HG03025 (cell line): Measurements from ENCODE around the gene BRSK2.
"Not testable (repeated sequence)": the region's sequence is repeated elsewhere in the genome, so short reads cannot be mapped to it uniquely, and the experiment has no call there.

ENCODE experiments used
- ATAC-seq: cut with Tn5 transposase; IDR thresholded peaks from one replicate; pipeline ENCODE4 v1.9.1; 2021; ENCODE audit warnings: mild to moderate bottlenecking, moderate library complexity; ENCODE audit not compliant: unreplicated experiment, low FRiP score

The BRSK2 gene

GRCh38 chr11:1433568-1433967 is 43.8 kb downstream of the BRSK2 start:
- no peak for ATAC-seq

GRCh38 chr11:1433977-1434640 is 44.4 kb downstream of the BRSK2 start:
- no peak for ATAC-seq

GRCh38 chr11:1435479-1435819 is 45.7 kb downstream of the BRSK2 start:
- ATAC-seq: not testable (repeated sequence)

- ATAC-seq: no peak
Measured at GRCh38 chr11:1435820-1436467, 46.2 kb downstream of the BRSK2 start.

- no peak for ATAC-seq
Measured at GRCh38 chr11:1436468-1437039, 46.8 kb downstream of the BRSK2 start.

GRCh38 chr11:1437500-1437899 is 47.8 kb downstream of the BRSK2 start:
- ATAC-seq: no peak

GRCh38 chr11:1438261-1438966 is 48.7 kb downstream of the BRSK2 start:
- ATAC-seq: no peak

- no peak for ATAC-seq
Measured at GRCh38 chr11:1438967-1439330, 49.2 kb downstream of the BRSK2 start.

GRCh38 chr11:1439341-1439740 is 49.6 kb downstream of the BRSK2 start:
- no peak for ATAC-seq

- ATAC-seq: no peak
Measured at GRCh38 chr11:1440066-1440465, 50.3 kb downstream of the BRSK2 start.

GRCh38 chr11:1440496-1440895 is 50.8 kb downstream of the BRSK2 start:
- ATAC-seq: no peak

GRCh38 chr11:1442163-1442562 is 52.4 kb downstream of the BRSK2 start:
- no peak for ATAC-seq

GRCh38 chr11:1442807-1443366 is 53.2 kb downstream of the BRSK2 start:
- no peak for ATAC-seq

- no peak for ATAC-seq
Measured at GRCh38 chr11:1443737-1444136, 54.0 kb downstream of the BRSK2 start.

- no peak for ATAC-seq
Measured at GRCh38 chr11:1444321-1444720, 54.6 kb downstream of the BRSK2 start.

GRCh38 chr11:1444823-1445422 is 55.2 kb downstream of the BRSK2 start:
- no peak for ATAC-seq

GRCh38 chr11:1445741-1446445 is 56.2 kb downstream of the BRSK2 start:
- no peak for ATAC-seq

GRCh38 chr11:1446623-1447022 is 56.9 kb downstream of the BRSK2 start:
- no peak for ATAC-seq

GRCh38 chr11:1447845-1448825 is 58.4 kb downstream of the BRSK2 start:
- no peak for ATAC-seq
